ENCODE results near the gene RSPH6A.

GRCh38 chr19:45782162-45782691 is 32.9 kb downstream of the RSPH6A start, which contains the start of gene DMPK:
- TF ChIP-seq CREB1 (IDR thresholded peaks at IDR 0.05) (no peak), CREB1 (CRISPR knock-in tag; IDR thresholded peaks at IDR 0.05) (no peak), E2F1 (CRISPR knock-in tag; IDR thresholded peaks at IDR 0.05) (no peak), ONECUT2 (CRISPR knock-in tag; IDR thresholded peaks at IDR 0.05) (no peak), POLR2AphosphoS5 (IDR thresholded peaks at IDR 0.05; ENCODE audit: low read depth, low read length) (no peak), MAX (IDR thresholded peaks at IDR 0.05) (no peak), TIGD3 (CRISPR knock-in tag; IDR thresholded peaks at IDR 0.05; ENCODE audit: borderline replicate concordance) (no peak)

Measured in HepG2 (cell line).